ENCODE data around the gene SYNE2.

Gene SYNE2

DNA sequence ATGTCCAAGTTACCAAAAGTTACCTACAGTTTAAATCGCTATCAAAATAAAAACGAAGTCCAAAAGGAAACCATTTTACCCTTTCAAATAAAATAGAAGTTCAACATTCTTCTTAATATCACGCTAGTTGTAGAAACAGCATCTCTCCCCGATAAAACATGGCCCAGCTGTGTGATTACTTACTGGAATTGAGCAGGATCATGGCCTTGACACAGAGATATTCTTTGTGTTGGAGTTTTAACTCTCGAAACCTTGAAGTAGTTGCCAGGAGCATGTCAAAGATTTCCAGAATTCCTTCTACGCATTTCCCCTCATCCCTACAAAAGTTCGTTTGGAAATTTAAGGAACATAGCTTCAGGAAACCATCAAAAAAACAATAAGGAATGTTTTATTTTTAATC, 396.6 kb downstream of the SYNE2 start:
- TF ChIP-seq EGR1 (IDR thresholded peaks at IDR 0.05) = no peak

DNA sequence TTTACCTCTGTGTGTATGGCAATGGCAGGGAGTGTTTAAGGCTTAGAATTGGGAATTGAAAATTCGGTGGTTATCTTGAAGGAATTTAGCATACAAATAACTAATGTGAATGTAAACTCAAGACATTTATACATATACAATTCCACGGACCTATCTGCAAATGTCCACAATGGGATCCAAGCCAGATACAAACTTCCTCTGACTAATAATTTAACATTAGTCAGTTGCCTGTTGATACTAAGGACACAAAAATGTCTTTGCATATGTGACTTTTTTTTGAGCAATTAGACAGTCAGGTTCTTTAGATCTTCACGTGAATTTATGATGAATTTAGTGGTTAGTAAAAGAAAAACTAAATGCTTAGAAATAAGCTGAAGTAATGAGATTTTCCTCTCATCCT, 400.9 kb downstream of the SYNE2 start:
- no peak for TF ChIP-seq ZBTB7A (IDR thresholded peaks at IDR 0.05; ENCODE audit: low read depth)
- TF ChIP-seq CREB1 (IDR thresholded peaks at IDR 0.05; ENCODE audit: low read depth) = no peak
- TF ChIP-seq CEBPB (IDR thresholded peaks at IDR 0.05) = no peak
- no peak for TF ChIP-seq YY1 (IDR thresholded peaks at IDR 0.05; ENCODE audit: low read depth)
- no peak for TF ChIP-seq TCF12 (IDR thresholded peaks at IDR 0.05; ENCODE audit: low read depth)
- no peak for TF ChIP-seq FOXM1 (IDR thresholded peaks at IDR 0.05; ENCODE audit: borderline replicate concordance, low read depth)
- TF ChIP-seq, protein P1, sequence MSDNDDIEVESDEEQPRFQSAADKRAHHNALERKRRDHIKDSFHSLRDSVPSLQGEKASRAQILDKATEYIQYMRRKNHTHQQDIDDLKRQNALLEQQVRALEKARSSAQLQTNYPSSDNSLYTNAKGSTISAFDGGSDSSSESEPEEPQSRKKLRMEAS (IDR thresholded peaks at IDR 0.05) = no peak
- no peak for TF ChIP-seq EP300 (IDR thresholded peaks at IDR 0.05; ENCODE audit: borderline replicate concordance)
- no peak for TF ChIP-seq TEAD4 (IDR thresholded peaks at IDR 0.05)
- TF ChIP-seq, protein P2, sequence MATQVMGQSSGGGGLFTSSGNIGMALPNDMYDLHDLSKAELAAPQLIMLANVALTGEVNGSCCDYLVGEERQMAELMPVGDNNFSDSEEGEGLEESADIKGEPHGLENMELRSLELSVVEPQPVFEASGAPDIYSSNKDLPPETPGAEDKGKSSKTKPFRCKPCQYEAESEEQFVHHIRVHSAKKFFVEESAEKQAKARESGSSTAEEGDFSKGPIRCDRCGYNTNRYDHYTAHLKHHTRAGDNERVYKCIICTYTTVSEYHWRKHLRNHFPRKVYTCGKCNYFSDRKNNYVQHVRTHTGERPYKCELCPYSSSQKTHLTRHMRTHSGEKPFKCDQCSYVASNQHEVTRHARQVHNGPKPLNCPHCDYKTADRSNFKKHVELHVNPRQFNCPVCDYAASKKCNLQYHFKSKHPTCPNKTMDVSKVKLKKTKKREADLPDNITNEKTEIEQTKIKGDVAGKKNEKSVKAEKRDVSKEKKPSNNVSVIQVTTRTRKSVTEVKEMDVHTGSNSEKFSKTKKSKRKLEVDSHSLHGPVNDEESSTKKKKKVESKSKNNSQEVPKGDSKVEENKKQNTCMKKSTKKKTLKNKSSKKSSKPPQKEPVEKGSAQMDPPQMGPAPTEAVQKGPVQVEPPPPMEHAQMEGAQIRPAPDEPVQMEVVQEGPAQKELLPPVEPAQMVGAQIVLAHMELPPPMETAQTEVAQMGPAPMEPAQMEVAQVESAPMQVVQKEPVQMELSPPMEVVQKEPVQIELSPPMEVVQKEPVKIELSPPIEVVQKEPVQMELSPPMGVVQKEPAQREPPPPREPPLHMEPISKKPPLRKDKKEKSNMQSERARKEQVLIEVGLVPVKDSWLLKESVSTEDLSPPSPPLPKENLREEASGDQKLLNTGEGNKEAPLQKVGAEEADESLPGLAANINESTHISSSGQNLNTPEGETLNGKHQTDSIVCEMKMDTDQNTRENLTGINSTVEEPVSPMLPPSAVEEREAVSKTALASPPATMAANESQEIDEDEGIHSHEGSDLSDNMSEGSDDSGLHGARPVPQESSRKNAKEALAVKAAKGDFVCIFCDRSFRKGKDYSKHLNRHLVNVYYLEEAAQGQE (IDR thresholded peaks at IDR 0.05; ENCODE audit: low read depth) = no peak
- no peak for TF ChIP-seq EGR1 (IDR thresholded peaks at IDR 0.05)
- no peak for TF ChIP-seq TAF1 (IDR thresholded peaks at IDR 0.05; ENCODE audit: low read depth)
- TF ChIP-seq RAD21 (IDR thresholded peaks at IDR 0.05; ENCODE audit: low read depth) = no peak
- TF ChIP-seq, protein P3, sequence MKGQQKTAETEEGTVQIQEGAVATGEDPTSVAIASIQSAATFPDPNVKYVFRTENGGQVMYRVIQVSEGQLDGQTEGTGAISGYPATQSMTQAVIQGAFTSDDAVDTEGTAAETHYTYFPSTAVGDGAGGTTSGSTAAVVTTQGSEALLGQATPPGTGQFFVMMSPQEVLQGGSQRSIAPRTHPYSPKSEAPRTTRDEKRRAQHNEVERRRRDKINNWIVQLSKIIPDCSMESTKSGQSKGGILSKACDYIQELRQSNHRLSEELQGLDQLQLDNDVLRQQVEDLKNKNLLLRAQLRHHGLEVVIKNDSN (IDR thresholded peaks at IDR 0.05) = no peak

DNA sequence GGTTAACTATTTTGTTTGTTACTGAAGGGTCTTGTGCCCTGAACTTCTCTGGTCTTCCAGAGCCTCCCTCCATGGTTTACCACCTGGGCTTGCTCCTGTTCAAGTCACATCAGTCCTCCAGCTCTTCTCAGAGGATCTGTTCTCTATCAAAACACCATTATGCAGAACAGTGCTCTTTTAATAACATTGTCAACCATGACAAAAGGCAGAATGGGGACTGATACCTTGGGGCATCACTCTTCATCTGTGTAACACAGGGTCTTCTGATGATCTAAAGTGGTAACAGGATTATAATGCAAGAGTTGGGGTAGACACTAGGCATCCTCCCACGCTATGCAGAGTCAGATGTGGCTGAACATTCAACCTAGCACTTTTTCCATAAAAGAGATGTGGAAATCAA, 403.0 kb downstream of the SYNE2 start:
- TF ChIP-seq EP300 (IDR thresholded peaks at IDR 0.05; ENCODE audit: borderline replicate concordance) (no peak), RAD21 (IDR thresholded peaks at IDR 0.05; ENCODE audit: low read depth) (no peak), FOXM1 (IDR thresholded peaks at IDR 0.05; ENCODE audit: borderline replicate concordance, low read depth) (no peak), TAF1 (IDR thresholded peaks at IDR 0.05; ENCODE audit: low read depth) (no peak), CREB1 (IDR thresholded peaks at IDR 0.05; ENCODE audit: low read depth) (no peak), EGR1 (IDR thresholded peaks at IDR 0.05) (no peak), NFIC (IDR thresholded peaks at IDR 0.05) (no peak), ZBTB7A (IDR thresholded peaks at IDR 0.05; ENCODE audit: low read depth) (no peak), TCF12 (IDR thresholded peaks at IDR 0.05; ENCODE audit: low read depth) (no peak), YY1 (IDR thresholded peaks at IDR 0.05; ENCODE audit: low read depth) (no peak), CEBPB (IDR thresholded peaks at IDR 0.05) (no peak), TEAD4 (IDR thresholded peaks at IDR 0.05) (no peak)
- TF ChIP-seq, protein P1 (IDR thresholded peaks at IDR 0.05) = no peak
- TF ChIP-seq, protein P3 (IDR thresholded peaks at IDR 0.05) = no peak
- TF ChIP-seq, protein P2 (IDR thresholded peaks at IDR 0.05; ENCODE audit: low read depth) = no peak

DNA sequence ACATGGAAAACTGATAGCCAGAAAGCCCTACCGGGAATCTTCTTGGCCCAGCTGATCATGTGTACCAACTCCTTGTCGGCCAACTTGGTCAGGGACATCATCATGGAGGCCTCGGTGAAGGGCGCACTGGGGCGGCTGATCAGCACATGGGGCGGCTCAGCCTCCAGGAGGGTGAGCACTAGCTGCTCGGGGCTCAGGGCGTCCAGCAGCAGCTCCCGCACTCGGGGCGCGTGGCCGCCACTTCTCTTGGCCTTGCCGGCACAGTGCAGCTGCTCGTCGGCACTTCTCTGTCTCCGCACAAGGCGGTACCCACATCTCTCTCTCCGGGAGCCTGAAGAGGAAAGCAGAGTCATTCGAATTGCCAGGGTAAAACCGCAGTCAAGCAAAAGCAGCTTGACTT, 407.6 kb downstream of the SYNE2 start:
- TF ChIP-seq RAD21 (IDR thresholded peaks at IDR 0.05; ENCODE audit: low read depth) = no peak
- no peak for TF ChIP-seq FOXM1 (IDR thresholded peaks at IDR 0.05; ENCODE audit: borderline replicate concordance, low read depth)
- no peak for TF ChIP-seq CREB1 (IDR thresholded peaks at IDR 0.05; ENCODE audit: low read depth)
- TF ChIP-seq, protein P2 (IDR thresholded peaks at IDR 0.05; ENCODE audit: low read depth) = no peak
- no peak for TF ChIP-seq CEBPB (IDR thresholded peaks at IDR 0.05)
- TF ChIP-seq NFIC (IDR thresholded peaks at IDR 0.05) = no peak
- TF ChIP-seq EP300 (IDR thresholded peaks at IDR 0.05; ENCODE audit: borderline replicate concordance) = no peak
- no peak for TF ChIP-seq EGR1 (IDR thresholded peaks at IDR 0.05)
- no peak for TF ChIP-seq YY1 (IDR thresholded peaks at IDR 0.05; ENCODE audit: low read depth)
- TF ChIP-seq, protein P3 (IDR thresholded peaks at IDR 0.05) = no peak
- no peak for TF ChIP-seq TEAD4 (IDR thresholded peaks at IDR 0.05)

Data from Ishikawa (cell line).